Muscle layer of duodenum (tissue), 2 donors: ENCODE data around the gene ASL.
"Not testable (repeated sequence)": the region's sequence is repeated elsewhere in the genome, so short reads cannot be mapped to it uniquely, and the experiment has no call there.

ENCODE experiments used
- H3K27ac ChIP-seq: one replicate; pipeline ENCODE4 v1.7.0; 2013; ENCODE audit warnings: mild to moderate bottlenecking, low read length
- H3K27me3 ChIP-seq: one replicate; pipeline ENCODE4 v1.7.0; 2013; ENCODE audit warnings: low read depth, mild to moderate bottlenecking, control low read depth, low read length
- H3K36me3 ChIP-seq, 2 donors: one replicate each; pipeline ENCODE4 v1.7.0; 2013; ENCODE audit warnings: low read length in 2 of 2, control low read depth in 1 of 2, mild to moderate bottlenecking in 1 of 2; ENCODE audit not compliant: insufficient read depth in 2 of 2, control insufficient read depth in 1 of 2
- H3K4me1 ChIP-seq, 2 donors: one replicate each; pipeline ENCODE4 v1.7.0; 2013; ENCODE audit warnings: low read length in 2 of 2, mild to moderate bottlenecking in 2 of 2, control low read depth in 1 of 2, moderate library complexity in 1 of 2; ENCODE audit not compliant: insufficient read depth in 2 of 2, control insufficient read depth in 1 of 2
- H3K4me3 ChIP-seq, 2 donors: one replicate each; pipeline ENCODE4 v1.7.0; 2013; ENCODE audit warnings: low read length in 2 of 2, low read depth in 1 of 2, mild to moderate bottlenecking in 1 of 2
- H3K9me3 ChIP-seq, 2 donors: one replicate each; pipeline ENCODE4 v1.7.0; 2013; ENCODE audit warnings: low read length in 2 of 2, control low read depth in 1 of 2, mild to moderate bottlenecking in 1 of 2; ENCODE audit not compliant: control insufficient read depth in 1 of 2
- donor health status: healthy.

ASL gene

DNA sequence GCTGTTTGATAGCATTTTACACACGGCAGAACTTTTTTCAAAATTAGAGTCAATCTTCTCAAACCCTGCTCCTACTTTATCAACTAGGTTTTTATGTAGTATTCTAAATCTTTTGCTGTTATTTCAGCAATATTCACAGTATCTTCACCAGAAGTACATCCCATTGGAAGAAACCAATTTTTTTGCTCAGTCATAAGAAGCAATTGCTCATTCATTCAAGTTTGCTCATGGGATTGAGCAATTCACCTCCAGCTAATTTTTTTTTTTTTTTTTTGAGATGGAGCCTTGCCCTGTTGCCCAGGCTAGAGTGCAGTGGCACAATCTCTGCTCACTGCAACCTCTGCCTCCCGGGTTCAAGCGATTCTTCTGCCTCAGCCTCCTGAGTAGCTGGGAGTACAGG, 28.4 kb downstream of the ASL start:
- H3K4me3 ChIP-seq, H3K27me3 ChIP-seq, H3K36me3 ChIP-seq, H3K9me3 ChIP-seq, H3K4me1 ChIP-seq, H3K27ac ChIP-seq: not testable (repeated sequence)

DNA sequence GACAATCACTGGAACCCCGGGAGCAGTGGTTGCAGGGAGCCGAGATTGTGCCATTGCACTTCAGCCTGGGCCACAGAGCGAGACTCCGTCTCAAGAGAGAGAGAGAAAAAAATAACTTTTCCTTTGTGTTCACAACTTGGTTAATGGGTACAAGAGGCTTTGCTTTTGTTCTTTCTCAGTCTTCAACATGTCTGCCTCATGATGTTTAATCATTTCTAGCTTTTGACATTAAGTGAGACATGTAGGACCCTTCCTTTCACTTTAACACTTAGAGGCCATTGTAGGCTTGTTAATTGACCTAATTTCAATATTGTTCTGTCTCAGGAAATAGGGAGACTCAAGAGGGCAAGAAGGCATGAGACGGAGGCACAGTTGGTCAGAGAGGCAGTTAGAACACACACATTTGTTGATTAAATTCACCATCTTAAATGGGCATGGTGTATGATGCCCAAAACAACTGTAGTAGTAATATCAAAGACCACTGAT, 29.7 kb downstream of the ASL start:
- Histone ChIP-seq H3K27me3 (no peaks in the 10 kb centered on the region), H3K4me1 (no peaks in the 10 kb centered on the region), H3K36me3 (no peaks in the 10 kb centered on the region), H3K4me3 (no peak overlapping the region), H3K27ac (no peak overlapping the region), H3K9me3 (no peaks in the 10 kb centered on the region)

DNA sequence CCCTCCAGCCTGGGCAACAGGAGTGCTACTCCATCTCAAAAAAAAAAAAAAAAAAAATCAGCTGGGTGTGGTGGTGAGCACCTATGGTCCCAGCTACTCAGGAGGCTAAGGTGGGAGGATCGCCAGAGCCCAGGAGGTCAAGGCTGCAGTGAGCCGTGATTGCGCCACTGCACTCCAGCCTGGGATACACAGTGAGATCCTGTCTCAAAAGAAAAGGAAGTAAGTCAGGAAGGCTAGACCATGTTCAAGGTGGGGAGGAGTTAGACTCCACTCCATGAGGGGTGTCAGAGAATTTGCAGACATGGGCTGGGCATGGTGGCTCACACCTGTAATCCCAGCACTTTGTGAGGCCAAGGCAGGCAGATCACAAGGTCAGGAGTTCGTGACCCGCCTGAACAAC, 32.8 kb downstream of the ASL start:
- H3K4me1 ChIP-seq, H3K4me3 ChIP-seq, H3K27me3 ChIP-seq, H3K27ac ChIP-seq, H3K9me3 ChIP-seq, H3K36me3 ChIP-seq: not testable (repeated sequence)

DNA sequence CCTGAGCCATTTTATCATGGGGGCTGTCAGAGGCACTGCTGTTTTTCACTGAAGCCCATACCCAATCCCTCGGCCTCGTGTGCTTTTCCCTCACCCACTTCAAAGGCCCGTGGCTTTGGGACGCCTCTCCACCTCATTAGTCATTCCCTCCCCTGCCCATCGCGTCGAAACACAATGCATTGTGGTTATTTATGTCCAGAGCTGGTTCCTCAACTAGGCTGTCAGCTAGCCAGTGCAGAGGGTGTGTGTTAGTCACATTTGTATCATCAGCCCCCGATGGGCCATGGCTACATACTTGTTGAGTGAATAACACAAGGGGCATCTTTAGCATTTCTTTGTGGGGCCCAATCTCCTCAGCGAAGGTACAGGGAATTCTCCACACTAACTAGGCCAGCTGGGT, 35.2 kb downstream of the ASL start:
- Histone ChIP-seq H3K9me3 (no peaks in the 10 kb centered on the region), H3K27me3 (no peaks in the 10 kb centered on the region), H3K27ac (no peak overlapping the region), H3K4me1 (peaks cover 0 to 8% of the 10 kb centered on the region in 2 donors), H3K36me3 (no peaks in the 10 kb centered on the region), H3K4me3 (no peak overlapping the region)

DNA sequence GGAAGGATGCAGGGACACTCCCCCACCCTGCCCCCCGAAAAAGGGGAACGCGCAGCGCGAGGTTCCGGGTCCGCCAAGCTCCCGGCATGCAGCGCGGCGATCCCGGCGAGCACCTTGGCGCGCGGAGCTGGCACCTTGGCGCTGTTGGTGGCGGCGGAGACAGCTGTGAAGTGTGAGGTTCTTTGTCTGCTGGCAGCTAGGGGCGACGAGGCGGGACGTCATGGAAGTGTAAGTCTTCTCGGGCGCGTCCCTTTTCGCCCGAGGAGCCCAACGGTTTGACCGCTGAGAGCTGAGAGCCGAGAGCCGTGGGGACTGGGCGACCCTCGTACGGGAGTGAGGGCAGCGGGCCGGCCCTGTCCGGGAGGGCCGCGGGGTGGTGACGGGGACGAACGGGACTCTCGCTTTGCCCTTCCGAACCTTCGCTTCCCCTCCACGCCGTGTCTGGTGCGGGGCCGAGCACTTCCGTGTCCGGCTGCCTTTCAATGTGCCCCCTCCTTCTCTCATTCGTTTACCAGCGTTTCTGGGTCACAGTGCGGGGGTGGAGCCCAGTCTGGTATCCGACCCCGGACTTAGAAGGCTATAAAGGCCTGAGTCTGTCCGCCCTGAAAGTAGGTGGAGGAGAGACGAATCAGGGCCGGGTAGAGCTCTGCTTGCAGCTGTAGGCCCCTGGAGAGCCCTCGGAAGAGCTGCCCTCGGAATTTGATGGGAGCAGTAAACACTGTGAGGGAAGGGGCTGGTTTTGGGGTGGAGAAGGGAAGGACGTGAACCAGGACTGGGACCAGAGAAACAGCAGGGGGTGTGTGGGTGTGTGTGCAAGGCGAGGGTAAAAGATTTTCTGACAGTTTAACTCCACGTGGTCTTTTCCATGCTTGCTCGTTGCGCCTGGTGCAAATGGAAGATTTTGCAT, 39.4 kb downstream of the ASL start, which contains the start of gene CRCP:
CRCP (plus strand) TSS at position 105 of the 907 bp plus-strand sequence; CDS start at position 221, 116 bp downstream.
- no peaks in the 10 kb centered on the region for H3K27me3 ChIP-seq
- no peaks in the 10 kb centered on the region for H3K9me3 ChIP-seq
- peaks cover 0 to 3% of the 10 kb centered on the region in 2 donors for H3K36me3 ChIP-seq
- H3K27ac ChIP-seq, result peak within 1 kb of the TSS; percentile 90
- peak within 1 kb of the TSS; percentile 91 to 95 for H3K4me3 ChIP-seq
- peaks cover 0 to 27% of the 10 kb centered on the region in 2 donors for H3K4me1 ChIP-seq

DNA sequence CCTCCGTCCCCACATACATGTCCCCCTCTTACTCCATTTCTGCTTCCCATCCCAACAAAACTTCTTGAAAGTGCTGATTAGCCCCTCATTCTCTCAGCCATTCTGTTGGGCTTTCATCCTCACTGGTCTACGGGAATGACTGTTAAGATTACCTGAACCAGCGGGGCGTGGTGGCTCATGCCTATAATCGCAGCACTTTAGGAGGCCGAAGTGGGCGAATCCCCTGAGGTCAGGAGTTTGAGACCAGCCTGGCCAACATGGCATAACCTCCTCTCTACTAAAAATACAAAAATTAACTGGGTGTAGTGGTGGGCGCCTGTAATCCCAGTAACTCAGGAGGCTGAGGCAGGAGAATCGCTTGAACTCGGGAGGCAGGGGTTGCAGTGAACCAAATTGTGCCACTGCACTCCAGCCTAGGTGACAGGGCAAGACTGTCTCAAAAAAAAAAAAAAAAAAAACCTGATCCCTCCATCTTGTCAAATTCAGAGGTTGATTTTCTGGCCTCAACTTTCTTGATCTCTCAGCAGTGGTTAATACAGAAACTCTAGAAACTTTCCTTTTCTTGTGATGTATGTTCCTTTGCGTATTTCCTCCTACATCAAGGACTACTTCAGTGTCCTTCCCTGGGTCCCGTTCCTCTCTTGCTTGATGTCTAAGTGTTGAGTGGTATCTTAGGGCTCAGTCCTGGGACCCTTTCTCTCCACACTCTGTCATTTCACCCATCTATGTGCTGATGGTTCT, 41.2 kb downstream of the ASL start:
- not testable (repeated sequence) for H3K9me3 ChIP-seq, H3K4me3 ChIP-seq, H3K36me3 ChIP-seq, H3K27ac ChIP-seq, H3K27me3 ChIP-seq
- peaks cover 0 to 27% of the 10 kb centered on the region in 2 donors for H3K4me1 ChIP-seq

DNA sequence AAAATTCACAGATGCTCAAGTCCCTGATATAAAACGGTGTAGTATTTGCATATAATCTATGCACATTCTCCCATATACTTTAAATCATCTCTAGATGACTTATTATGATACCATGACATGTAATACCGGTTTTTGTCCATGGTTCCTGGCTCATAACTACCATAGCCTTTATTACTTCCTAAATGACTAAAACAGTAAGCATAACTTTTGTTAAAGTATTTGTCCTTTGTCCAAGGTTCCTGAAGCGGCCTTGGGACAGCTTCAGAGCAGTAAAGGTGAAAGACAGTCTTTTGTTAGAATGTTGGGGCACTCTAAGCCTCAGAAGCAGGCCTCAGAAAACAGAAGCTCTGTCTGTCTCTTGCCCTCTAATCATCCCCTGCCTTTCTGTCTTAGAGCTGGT, 43.0 kb downstream of the ASL start:
- Histone ChIP-seq H3K9me3 (no peaks in the 10 kb centered on the region), H3K27me3 (no peaks in the 10 kb centered on the region), H3K4me3 (no peak overlapping the region), H3K27ac (no peak overlapping the region), H3K36me3 (peaks cover 0 to 3% of the 10 kb centered on the region in 2 donors), H3K4me1 (peaks cover 0 to 27% of the 10 kb centered on the region in 2 donors)

DNA sequence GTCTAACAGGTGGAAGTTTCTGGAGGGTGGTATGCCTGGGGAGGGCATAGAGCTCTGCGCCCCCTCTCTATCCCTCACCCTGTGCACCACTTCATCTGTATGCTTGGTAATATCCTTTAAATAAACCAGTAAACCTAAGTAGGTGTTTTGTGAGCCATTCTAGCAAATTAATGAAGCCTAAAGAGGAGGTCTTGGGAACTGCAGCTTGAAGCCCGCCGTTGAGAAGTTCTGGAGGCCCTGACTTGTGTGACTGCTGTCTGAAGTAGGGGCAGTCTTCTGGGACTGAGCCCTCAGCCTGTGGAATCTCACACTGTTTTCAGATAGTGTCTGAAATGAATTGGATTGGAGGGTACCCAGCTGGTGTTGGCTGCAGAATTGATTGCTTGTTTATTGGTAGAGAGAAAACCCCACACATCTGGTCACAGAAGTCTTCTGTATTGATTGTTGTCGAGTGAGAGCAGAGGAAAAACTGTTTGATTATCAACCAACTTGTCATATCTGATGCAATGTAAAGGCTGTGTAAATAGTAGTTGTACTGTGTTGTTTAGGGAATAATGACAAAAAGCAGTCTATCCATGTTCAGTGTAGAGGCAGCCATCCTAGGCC, 43.7 kb downstream of the ASL start:
- Histone ChIP-seq H3K27me3 (no peaks in the 10 kb centered on the region), H3K27ac (no peak overlapping the region), H3K4me3 (no peak overlapping the region), H3K36me3 (peaks cover 0 to 3% of the 10 kb centered on the region in 2 donors), H3K4me1 (peaks cover 0 to 27% of the 10 kb centered on the region in 2 donors), H3K9me3 (no peaks in the 10 kb centered on the region)

DNA sequence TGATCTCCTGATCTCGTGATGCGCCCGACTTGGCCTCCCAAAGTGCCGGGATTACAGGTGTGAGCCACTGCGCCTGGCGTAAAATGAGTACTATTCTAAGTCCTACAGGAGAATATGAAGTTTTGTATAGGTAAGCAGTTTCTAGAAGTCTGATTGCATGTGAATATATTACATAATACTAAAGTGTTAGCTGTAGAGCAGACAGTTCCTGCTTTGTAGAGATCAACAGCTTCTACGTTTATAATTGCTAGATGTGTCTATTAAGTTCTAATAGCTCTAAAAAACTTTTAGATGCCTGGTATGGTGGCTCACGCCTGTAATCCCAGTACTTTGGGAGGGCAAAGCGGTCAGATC, 47.5 kb downstream of the ASL start:
- peaks cover 0 to 24% of the 10 kb centered on the region in 2 donors for H3K4me1 ChIP-seq
- no peak overlapping the region for H3K27ac ChIP-seq
- H3K36me3 ChIP-seq, result peaks cover 0 to 3% of the 10 kb centered on the region in 2 donors
- no peaks in the 10 kb centered on the region for H3K27me3 ChIP-seq
- H3K9me3 ChIP-seq, result no peaks in the 10 kb centered on the region
- no peak overlapping the region for H3K4me3 ChIP-seq

DNA sequence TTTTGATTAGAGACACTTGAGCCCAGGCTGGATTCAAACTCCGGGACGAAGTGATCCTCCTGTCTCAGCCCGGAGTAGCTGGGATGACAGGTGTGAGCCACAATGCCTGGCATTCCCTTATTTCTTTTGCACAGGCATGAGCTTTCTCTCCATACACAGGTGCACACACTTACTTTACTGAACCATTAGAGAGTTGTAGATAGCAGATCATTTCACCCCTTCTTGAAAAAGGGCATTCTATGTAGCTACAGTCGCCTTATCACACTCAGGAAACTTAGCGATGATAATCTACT, 48.9 kb downstream of the ASL start:
- H3K9me3 ChIP-seq, H3K27me3 ChIP-seq, H3K4me3 ChIP-seq, H3K36me3 ChIP-seq, H3K27ac ChIP-seq: not testable (repeated sequence)
- H3K4me1 ChIP-seq, result peaks cover 0 to 14% of the 10 kb centered on the region in 2 donors

DNA sequence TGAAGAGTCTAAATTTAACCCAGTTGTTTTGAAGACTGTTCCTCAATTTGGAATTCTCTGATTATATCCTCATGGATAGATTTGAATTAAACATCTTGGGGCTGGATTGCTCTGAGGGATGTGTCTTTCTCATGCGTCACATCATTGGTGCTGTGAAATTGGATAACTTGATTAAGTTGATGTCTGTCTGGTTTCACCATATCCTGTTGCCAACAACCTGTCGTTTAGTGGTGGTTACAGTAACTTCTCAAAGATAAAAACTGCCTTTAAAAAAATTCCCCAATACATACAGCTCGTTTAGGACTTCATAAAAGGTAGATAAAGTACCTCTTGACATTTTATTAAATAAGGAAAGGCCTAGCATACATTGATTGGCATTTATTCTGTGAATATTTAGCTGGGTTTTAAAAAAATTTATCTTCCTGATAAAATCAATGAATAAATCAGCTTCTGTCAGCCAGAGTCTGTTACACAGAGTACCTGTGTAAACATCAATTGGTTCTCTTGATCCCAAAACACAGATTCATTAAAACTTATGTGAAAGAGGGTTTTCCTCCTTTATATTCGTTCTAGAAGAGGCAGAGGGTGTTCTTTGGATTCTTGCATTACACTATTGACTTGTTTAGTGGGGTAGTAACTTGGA, 49.6 kb downstream of the ASL start:
- Histone ChIP-seq H3K4me3 (no peak overlapping the region), H3K9me3 (no peaks in the 10 kb centered on the region), H3K27me3 (no peaks in the 10 kb centered on the region), H3K36me3 (no peaks in the 10 kb centered on the region), H3K27ac (no peak overlapping the region), H3K4me1 (peaks cover 0 to 14% of the 10 kb centered on the region in 2 donors)
